ENCODE results near the gene LRP10. TPM values are rescaled to one million over a fixed set of nuclear protein-coding genes. Genes with fewer than 3 reads are reported as not detected.

Gene LRP10
- total and polyA plus RNA-seq, 2 of the 8 experiments (the other 6 are each of a cell fraction or from before 2014, with no cell fraction given), result 12.4 to 15.6 TPM

DNA sequence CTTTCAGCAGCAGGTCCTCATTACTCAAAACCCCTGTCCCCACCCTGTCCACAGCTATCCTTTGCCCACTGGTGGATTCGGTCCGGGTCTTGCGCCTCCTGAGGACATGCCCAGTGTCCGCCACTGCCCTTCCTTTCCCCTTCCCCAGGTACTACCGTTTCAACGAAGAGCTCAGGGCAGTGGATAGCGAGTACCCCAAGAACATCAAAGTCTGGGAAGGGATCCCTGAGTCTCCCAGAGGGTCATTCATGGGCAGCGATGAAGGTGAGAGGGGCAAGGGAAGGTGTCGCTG is 26.5 kb upstream of the LRP10 start:
- FAIRE-seq, result no peak
- no peaks in the 10 kb centered on the region for H3K79me2 ChIP-seq (ENCODE audit: control insufficient read depth in 1 of 2, insufficient read depth in 2 of 2, low read length in 2 of 2)
- CTCF ChIA-PET (ENCODE audit: partially characterized antibody), result interaction anchor here (0.7 to 56.0 kb wide), 6 partner anchors 14 to 275 kb away, joined by 3 to 1562 read pairs (median 6); partner anchors contain the start of genes LRP10, MMP14, MRPL52 and REM2
- TF ChIP-seq CBX8 (IDR thresholded peaks at IDR 0.05; ENCODE audit: borderline replicate concordance, low read depth, low read length) (no peak), EP300 (IDR thresholded peaks at IDR 0.05; ENCODE audit: borderline replicate concordance in 1 of 2, low read depth in 2 of 2, low read length in 2 of 2) (no peak), MAX (IDR thresholded peaks at IDR 0.05) (no peak), KDM5A (IDR thresholded peaks at IDR 0.05; ENCODE audit: low read length) (no peak), NANOG (IDR thresholded peaks at IDR 0.05; ENCODE audit: insufficient read depth, low read depth, low read length, poor library complexity, severe bottlenecking) (no peak), ASH2L (IDR thresholded peaks at IDR 0.05; ENCODE audit: low read length) (no peak), RAD21 (IDR thresholded peaks at IDR 0.05 in 1 of 2, conservative IDR thresholded peaks at IDR 0.05 in 1 of 2; ENCODE audit: low read depth in 2 of 2, low read length in 2 of 2) (no peak)
- TF ChIP-seq, protein P1, sequence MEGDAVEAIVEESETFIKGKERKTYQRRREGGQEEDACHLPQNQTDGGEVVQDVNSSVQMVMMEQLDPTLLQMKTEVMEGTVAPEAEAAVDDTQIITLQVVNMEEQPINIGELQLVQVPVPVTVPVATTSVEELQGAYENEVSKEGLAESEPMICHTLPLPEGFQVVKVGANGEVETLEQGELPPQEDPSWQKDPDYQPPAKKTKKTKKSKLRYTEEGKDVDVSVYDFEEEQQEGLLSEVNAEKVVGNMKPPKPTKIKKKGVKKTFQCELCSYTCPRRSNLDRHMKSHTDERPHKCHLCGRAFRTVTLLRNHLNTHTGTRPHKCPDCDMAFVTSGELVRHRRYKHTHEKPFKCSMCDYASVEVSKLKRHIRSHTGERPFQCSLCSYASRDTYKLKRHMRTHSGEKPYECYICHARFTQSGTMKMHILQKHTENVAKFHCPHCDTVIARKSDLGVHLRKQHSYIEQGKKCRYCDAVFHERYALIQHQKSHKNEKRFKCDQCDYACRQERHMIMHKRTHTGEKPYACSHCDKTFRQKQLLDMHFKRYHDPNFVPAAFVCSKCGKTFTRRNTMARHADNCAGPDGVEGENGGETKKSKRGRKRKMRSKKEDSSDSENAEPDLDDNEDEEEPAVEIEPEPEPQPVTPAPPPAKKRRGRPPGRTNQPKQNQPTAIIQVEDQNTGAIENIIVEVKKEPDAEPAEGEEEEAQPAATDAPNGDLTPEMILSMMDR (IDR thresholded peaks at IDR 0.05; ENCODE audit: control extremely low read depth in 1 of 3, insufficient read depth in 1 of 3, low read depth in 1 of 3, low read length in 3 of 3), result no peak

More for the DNA sequence above, 26.5 kb upstream of the LRP10 start:
- Histone ChIP-seq H2BK20ac (ENCODE audit: low read length) (no peak overlapping the region), H2BK15ac (ENCODE audit: low read length) (no peak overlapping the region), H3K18ac (ENCODE audit: extremely low read depth, low read length) (no peak overlapping the region), H3K36me3 (ENCODE audit: control insufficient read depth in 2 of 4, insufficient read depth in 4 of 4, low read length in 3 of 4) (peaks cover 7 to 44% (median 32%) of the 10 kb centered on the region in 4 experiments; a peak in 7 of 8 replicates), H2AK5ac (ENCODE audit: low read depth, low read length) (no peak overlapping the region; the same call in 1 of the 2 replicates), H3K27me3 (replicated peaks in 1 of 4; ENCODE audit: control insufficient read depth in 3 of 4, extremely low read depth in 1 of 4, insufficient read depth in 3 of 4, low read length in 3 of 4) (no peaks in the 10 kb centered on the region), H2BK5ac (ENCODE audit: low read depth, low read length) (no peak overlapping the region), H4K91ac (replicated peaks; ENCODE audit: insufficient read length, low read length) (no peak overlapping the region), H3K27ac (ENCODE audit: low read depth, low read length) (no peak overlapping the region), H3K56ac (replicated peaks; ENCODE audit: insufficient read length, low read depth, low read length) (no peak overlapping the region), H4K5ac (ENCODE audit: insufficient read length, low read depth, low read length) (no peak overlapping the region), H3K14ac (ENCODE audit: insufficient read length) (no peak overlapping the region), H3K23ac (ENCODE audit: insufficient read length) (no peak overlapping the region), H4K8ac (ENCODE audit: extremely low read depth, insufficient read depth, low read length) (no peak overlapping the region), H3K9ac (replicated peaks in 1 of 4; ENCODE audit: extremely low read depth in 1 of 4, low read depth in 3 of 4, low read length in 3 of 4) (no peak overlapping the region), H2BK120ac (replicated peaks; ENCODE audit: low read depth, low read length) (no peak overlapping the region), H3K4me3 (ENCODE audit: extremely low read depth in 1 of 4, insufficient read depth in 2 of 4, low read depth in 3 of 4, low read length in 4 of 4) (no peak overlapping the region), H3K4me2 (ENCODE audit: insufficient read depth in 1 of 2, low read depth in 2 of 2, low read length in 2 of 2) (no peak overlapping the region), H3K9me3 (ENCODE audit: insufficient read depth in 2 of 2, low read depth in 1 of 2, low read length in 1 of 2) (no peaks in the 10 kb centered on the region), H3K79me1 (ENCODE audit: low read depth, low read length) (no peaks in the 10 kb centered on the region), H3K23me2 (ENCODE audit: low read depth, low read length) (no peaks in the 10 kb centered on the region), H3K4ac (replicated peaks; ENCODE audit: insufficient read length, low read depth, low read length) (no peak overlapping the region), H3K4me1 (replicated peaks in 1 of 4; ENCODE audit: control insufficient read depth in 3 of 4, insufficient read depth in 4 of 4, low read length in 3 of 4) (peaks cover 4 to 18% (median 10%) of the 10 kb centered on the region in 4 experiments; a peak in 6 of 7 replicates), H2BK12ac (ENCODE audit: low read depth, low read length) (no peak overlapping the region), H4K20me1 (replicated peaks in 1 of 2; ENCODE audit: control insufficient read depth in 1 of 2, insufficient read depth in 2 of 2, low read length in 2 of 2) (peaks cover 0 to 2% of the 10 kb centered on the region in 2 experiments), H2AFZ (ENCODE audit: low read length) (no peak overlapping the region)
- POLR2A ChIA-PET (ENCODE audit: partially characterized antibody), result interaction anchor here (1.1 to 13.9 kb wide), 4 partner anchors 11 to 52 kb away, joined by 3 to 203 read pairs (median 7); partner anchors contain the start of genes MMP14 and MRPL52
- 94% methylated on average over 9 of the region's 9 CpGs; no CpG with 5 or more reads in 1 of the 2 experiments for WGBS, 2 experiments (ENCODE audit: extremely low coverage in 1 of 2, insufficient coverage in 1 of 2, insufficient read length in 1 of 2, insufficient replicate concordance in 2 of 2, low coverage in 1 of 2, low lambda C conversion rate in 2 of 2, missing lambda C conversion rate in 1 of 2)
- DNase-seq (ENCODE audit: low read depth in 1 of 2, low spot score in 2 of 2), result no peak
